Measurements from ENCODE around the gene PRRT2. TPM values are rescaled to one million over a fixed set of nuclear protein-coding genes. Genes with fewer than 3 reads are reported as not detected.
"Not testable (repeated sequence)": the region's sequence is repeated elsewhere in the genome, so short reads cannot be mapped to it uniquely, and the experiment has no call there.

Gene PRRT2
- total RNA-seq, 4 donors from 2014 or later = 4.2 to 13.5 (median 6.0) TPM

DNA sequence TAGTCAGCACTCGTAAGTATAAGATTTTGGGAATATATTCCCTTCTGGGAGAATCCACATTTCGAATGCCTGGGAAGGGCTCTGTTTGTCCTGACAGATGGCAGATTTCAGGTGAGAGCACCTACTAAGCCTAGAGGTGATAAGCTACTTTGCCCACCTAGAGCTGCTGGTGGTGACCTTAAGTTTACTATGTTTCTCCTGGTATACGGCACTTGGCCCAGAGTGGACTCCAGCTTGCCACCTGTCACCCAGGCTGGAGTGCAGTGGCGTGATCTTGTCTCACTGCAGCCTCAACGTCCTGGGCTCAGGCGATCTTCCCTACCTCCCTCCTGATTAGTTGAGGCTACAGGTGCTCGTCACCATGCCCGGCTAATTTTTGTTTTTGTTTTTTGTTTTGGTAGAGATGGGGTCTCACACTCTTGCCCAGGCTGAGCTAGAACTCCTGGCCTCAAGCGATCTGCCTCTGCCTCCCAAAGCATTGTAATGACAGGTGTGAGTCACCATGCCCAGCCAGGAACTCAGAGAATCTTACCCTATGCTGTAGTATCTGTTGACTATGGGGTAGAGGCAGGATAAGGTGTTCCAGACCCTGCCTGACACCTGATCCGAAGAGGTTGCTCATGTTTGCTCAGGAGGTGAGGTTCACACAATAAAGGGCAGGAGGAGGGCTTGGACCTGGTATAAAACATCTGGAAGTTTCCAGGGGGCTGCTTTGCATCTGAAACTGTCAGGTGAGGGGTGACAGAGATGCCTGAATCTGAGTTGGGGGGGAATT lies 34.2 kb upstream of the PRRT2 start, which contains the start of gene ZG16:
TSS of gene ZG16 (plus strand) at position 681 of the 775 bp plus-strand sequence. CDS start 1,011 bp downstream, outside the sequence.
- WGBS, 2 donors (ENCODE audit: low coverage in 1 of 2) = 74 to 83% methylated on average over 3 to 9 of the region's 10 CpGs
- H3K4me3 ChIP-seq = no peak within 1 kb of the TSS
- H3K36me3 ChIP-seq = no peaks in the 10 kb centered on the region
- no peak for TF ChIP-seq EP300 (IDR thresholded peaks at IDR 0.05)
- TF ChIP-seq, protein P1, sequence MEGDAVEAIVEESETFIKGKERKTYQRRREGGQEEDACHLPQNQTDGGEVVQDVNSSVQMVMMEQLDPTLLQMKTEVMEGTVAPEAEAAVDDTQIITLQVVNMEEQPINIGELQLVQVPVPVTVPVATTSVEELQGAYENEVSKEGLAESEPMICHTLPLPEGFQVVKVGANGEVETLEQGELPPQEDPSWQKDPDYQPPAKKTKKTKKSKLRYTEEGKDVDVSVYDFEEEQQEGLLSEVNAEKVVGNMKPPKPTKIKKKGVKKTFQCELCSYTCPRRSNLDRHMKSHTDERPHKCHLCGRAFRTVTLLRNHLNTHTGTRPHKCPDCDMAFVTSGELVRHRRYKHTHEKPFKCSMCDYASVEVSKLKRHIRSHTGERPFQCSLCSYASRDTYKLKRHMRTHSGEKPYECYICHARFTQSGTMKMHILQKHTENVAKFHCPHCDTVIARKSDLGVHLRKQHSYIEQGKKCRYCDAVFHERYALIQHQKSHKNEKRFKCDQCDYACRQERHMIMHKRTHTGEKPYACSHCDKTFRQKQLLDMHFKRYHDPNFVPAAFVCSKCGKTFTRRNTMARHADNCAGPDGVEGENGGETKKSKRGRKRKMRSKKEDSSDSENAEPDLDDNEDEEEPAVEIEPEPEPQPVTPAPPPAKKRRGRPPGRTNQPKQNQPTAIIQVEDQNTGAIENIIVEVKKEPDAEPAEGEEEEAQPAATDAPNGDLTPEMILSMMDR (IDR thresholded peaks at IDR 0.05) = no peak
- no peak for TF ChIP-seq POLR2A (IDR thresholded peaks at IDR 0.05)
- TF ChIP-seq POLR2AphosphoS5 (IDR thresholded peaks at IDR 0.05) = no peak
- no peaks in the 10 kb centered on the region for H3K4me1 ChIP-seq
- ATAC-seq = no peak
- no peak within 1 kb of the TSS for H3K27ac ChIP-seq
- H3K9me3 ChIP-seq = no peaks in the 10 kb centered on the region
- H3K27me3 ChIP-seq = peaks cover 30% of the 10 kb centered on the region

DNA sequence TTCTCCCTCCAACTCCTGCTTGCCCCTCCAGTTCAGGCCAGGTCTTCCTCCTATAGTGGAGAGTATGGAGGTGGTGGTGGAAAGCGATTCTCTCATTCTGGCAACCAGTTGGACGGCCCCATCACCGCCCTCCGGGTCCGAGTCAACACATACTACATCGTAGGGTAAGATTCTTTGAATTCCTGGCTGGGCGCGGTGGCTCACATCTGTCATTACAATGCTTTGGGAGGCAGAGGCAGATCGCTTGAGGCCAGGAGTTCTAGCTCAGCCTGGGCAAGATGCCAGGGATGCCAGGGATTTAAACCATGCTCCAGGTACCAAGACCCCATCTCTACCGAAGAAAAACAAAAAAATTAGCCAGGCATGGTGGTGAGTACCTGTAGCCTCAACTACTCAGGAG lies 32.5 kb upstream of the PRRT2 start:
- Histone ChIP-seq H3K4me1 (no peaks in the 10 kb centered on the region), H3K27ac (no peak overlapping the region), H3K9me3 (no peaks in the 10 kb centered on the region), H3K4me3 (no peak overlapping the region), H3K36me3 (no peaks in the 10 kb centered on the region), H3K27me3 (peaks cover 30% of the 10 kb centered on the region)
- no peak for ATAC-seq
- no peak for TF ChIP-seq POLR2A (IDR thresholded peaks at IDR 0.05)
- TF ChIP-seq POLR2AphosphoS5 (IDR thresholded peaks at IDR 0.05) = no peak
- TF ChIP-seq EP300 (IDR thresholded peaks at IDR 0.05) = no peak
- 83% methylated on average over 1 of the region's 10 CpGs; no CpG with 5 or more reads in 1 of the 2 donors for WGBS, 2 donors (ENCODE audit: low coverage in 1 of 2)

DNA sequence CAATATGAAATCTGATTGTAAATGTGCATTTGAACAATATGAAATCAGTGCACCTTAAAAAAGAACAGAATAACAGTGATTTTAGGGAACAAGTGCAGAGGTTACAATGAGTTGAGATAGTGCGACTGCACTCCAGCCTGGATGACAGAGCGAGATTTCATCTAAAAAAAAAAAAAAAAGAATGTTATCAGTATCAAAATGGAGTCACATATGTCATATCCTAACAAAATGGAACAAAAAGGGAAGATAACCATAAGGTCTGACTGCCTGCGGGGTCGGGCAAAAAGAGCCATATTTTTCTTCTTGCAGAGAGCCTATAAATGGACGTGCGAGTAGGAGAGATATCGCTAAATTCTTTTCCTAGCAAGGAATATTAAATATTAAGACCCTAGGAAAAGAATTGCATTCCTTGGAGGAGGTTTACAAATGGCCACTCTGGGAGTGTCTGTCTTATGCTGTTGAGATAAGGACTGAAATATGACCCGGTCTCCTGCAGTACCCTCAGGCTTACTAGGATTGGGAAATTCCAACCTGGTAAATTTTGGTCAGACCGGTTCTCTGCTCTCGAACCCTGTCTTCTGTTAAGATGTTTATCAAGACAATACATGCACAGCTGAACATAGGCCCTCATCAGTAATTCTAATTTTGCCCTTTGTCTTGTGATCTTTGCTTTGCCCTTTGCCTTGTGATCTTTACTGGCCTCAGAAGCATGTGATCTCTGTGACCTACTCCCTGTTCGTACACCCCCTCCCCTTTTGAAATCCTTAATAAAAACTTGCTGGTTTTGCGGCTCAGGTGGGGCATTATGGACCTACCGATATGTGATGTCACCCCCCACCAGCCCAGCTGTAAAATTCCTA lies 28.7 kb upstream of the PRRT2 start:
- not testable (repeated sequence) for H3K27ac ChIP-seq, H3K36me3 ChIP-seq, H3K4me1 ChIP-seq, ATAC-seq, H3K9me3 ChIP-seq, H3K4me3 ChIP-seq
- WGBS, 2 donors (ENCODE audit: low coverage in 1 of 2) = 58 to 85% methylated on average over 10 to 13 of the region's 13 CpGs
- peaks cover 27% of the 10 kb centered on the region for H3K27me3 ChIP-seq

DNA sequence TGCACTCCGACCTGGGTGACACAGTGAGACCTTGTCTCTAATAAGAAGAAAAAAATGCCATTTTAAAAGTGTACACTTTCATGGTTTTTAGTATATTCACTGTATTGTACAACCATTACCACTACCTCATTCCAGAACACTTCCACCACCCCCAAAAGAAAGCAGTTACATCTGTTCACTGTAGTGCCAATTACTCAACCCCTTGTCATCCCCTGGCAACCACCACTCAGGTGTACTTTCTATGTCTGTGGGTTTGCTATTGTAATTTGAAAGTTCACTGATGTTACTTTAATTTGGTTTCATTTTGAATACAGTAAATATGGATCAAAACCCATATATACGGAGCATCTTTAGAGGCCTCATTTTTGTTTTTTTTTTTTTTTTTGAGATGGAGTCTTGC lies 27.8 kb upstream of the PRRT2 start:
- Histone ChIP-seq H3K27me3 (peaks cover 19% of the 10 kb centered on the region), H3K27ac (no peak overlapping the region), H3K4me3 (no peak overlapping the region), H3K36me3 (no peaks in the 10 kb centered on the region), H3K9me3 (no peaks in the 10 kb centered on the region), H3K4me1 (peaks cover 0 to 8% (median 0%) of the 10 kb centered on the region in 3 donors)
- TF ChIP-seq, protein P1 (IDR thresholded peaks at IDR 0.05) = no peak
- TF ChIP-seq POLR2AphosphoS5 (IDR thresholded peaks at IDR 0.05) (no peak), POLR2A (IDR thresholded peaks at IDR 0.05) (no peak), EP300 (IDR thresholded peaks at IDR 0.05) (no peak)
- ATAC-seq = no peak
- WGBS, 2 donors (ENCODE audit: low coverage in 1 of 2) = 94 to 100% methylated on average over 2 of the region's 2 CpGs

DNA sequence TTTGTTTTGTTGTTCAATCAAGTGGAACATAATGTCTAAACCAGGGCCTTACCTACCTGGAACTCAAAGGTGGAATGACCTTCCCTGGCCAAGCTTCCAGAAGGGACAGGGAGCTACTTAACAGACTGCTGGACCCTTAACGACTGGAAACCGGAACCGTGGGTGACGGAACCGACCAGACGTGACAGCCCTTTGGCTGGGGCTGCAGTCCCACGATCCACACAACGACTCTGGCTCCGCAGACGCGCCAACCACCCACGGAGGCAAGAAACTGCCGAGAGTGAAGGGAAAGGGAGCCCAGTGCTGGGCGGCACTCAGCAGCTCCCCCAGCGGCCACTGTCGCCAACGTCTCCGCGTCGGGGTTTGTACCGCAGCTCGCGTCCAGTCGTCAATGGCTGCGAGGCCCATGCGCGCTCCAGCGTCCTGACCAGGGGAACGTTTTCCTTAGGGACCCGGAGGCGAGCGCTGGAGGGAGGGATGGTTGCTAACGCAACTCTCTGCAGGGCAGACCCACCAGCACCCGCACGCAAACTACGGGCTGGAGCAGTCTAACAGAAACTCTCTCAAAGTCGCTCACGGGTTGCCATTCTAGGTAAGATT lies 27.0 kb upstream of the PRRT2 start:
- Histone ChIP-seq H3K36me3 (no peaks in the 10 kb centered on the region), H3K27me3 (peaks cover 11% of the 10 kb centered on the region), H3K27ac (no peak overlapping the region), H3K9me3 (no peaks in the 10 kb centered on the region), H3K4me1 (peaks cover 0 to 15% (median 5%) of the 10 kb centered on the region in 3 donors), H3K4me3 (peak overlapping the region; percentile 2 to 34)
- WGBS, 2 donors (ENCODE audit: low coverage in 1 of 2) = 0 to 7% methylated on average over 4 to 15 of the region's 38 CpGs
- TF ChIP-seq, protein P1 (IDR thresholded peaks at IDR 0.05) = peak; percentile 63 to 84 (median 72)
- TF ChIP-seq POLR2AphosphoS5 (IDR thresholded peaks at IDR 0.05) = no peak
- peak; percentile 91 for ATAC-seq

DNA sequence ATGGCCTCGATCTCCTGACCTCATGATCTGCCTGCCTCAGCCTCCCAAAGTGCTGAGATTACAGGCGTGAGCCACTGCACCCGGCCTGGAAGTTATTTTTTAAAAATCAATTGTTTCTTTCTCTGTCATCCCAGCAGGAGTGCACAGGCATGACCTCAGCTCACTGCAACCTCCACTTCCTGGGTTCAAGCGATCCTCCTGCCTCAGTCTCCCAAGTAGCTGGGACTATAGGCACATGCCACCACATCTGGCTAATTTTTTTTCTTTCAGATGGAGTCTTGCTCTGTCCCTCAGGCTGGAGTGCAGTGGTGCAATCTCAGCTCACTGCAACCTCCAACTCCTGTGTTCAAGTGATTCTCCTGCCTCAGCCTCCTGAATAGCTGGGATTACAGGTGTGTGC lies 24.8 kb upstream of the PRRT2 start:
- H3K9me3 ChIP-seq, H3K4me3 ChIP-seq, H3K27me3 ChIP-seq, H3K36me3 ChIP-seq, H3K27ac ChIP-seq, ATAC-seq: not testable (repeated sequence)
- H3K4me1 ChIP-seq = peaks cover 0 to 32% (median 13%) of the 10 kb centered on the region in 3 donors
- WGBS, 2 donors (ENCODE audit: low coverage in 1 of 2) = 73 to 83% methylated on average over 3 to 4 of the region's 4 CpGs

All from gastroesophageal sphincter (tissue), 4 donors.